Measurements from ENCODE around the gene AAMP. TPM values are rescaled to one million over a fixed set of nuclear protein-coding genes. Genes with fewer than 3 reads are reported as not detected.

The AAMP gene, protein sequence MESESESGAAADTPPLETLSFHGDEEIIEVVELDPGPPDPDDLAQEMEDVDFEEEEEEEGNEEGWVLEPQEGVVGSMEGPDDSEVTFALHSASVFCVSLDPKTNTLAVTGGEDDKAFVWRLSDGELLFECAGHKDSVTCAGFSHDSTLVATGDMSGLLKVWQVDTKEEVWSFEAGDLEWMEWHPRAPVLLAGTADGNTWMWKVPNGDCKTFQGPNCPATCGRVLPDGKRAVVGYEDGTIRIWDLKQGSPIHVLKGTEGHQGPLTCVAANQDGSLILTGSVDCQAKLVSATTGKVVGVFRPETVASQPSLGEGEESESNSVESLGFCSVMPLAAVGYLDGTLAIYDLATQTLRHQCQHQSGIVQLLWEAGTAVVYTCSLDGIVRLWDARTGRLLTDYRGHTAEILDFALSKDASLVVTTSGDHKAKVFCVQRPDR
- total RNA-seq: 82.0 TPM

GRCh38 chr2:218269900-218270720 lies at the start of gene AAMP, which contains the start of gene PNKD:
AAMP (minus strand) TSS chr2:218270137; CDS start chr2:218270086, 51 bp downstream.
PNKD (plus strand) TSS chr2:218270519; CDS start chr2:218270536, 17 bp downstream.

DNA sequence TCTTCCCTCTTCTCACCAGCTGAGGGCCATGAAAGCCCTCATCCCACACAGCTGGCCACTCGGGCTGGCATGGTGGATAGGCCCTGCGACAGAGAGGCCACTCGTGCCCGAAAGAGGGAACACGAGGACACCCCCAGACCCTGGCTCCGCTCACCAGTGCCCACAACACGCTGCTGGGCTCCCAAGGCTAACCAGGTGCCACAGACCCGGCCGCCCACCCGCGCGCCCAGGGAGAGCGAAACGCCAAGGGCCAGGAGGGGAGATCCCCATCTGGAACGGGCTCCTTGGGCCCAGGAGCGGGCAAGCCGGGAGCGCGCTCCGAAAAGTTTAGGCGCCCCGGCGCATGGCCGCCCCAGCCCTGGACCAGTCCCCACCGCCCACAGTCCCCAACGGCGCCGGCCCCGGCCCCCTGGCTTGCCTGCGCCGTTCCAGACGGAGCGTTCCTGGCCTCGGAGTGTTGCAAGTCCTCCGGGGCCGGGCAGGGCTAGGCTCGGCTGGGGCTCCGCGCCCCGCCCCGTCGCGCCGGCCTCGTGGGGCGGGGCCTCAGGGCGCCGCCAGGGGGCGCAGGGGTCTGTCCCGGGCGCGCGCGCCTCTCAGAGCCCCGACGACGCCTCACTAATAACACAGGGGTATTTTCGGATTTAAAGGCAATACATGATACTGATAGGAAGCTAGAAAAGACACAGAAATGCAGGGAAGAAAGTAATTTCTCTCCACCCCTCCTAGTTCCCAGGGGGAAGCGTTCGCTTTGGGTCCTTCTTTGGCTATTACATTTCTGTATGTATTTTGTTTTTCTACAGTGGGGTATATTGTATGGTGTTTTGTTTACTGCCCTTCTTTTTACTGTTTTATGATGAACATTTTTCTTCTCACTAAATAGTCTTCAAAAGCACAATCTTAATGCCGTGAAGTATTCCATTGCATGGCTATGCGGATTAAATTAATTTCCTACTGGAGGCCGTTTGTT lies 22.4 kb upstream of the AAMP start, which contains the start of gene TMBIM1:
TMBIM1 (minus strand) TSS at position 456 of the 967 bp plus-strand sequence. CDS start 10,362 bp downstream, outside the sequence.

DNA sequence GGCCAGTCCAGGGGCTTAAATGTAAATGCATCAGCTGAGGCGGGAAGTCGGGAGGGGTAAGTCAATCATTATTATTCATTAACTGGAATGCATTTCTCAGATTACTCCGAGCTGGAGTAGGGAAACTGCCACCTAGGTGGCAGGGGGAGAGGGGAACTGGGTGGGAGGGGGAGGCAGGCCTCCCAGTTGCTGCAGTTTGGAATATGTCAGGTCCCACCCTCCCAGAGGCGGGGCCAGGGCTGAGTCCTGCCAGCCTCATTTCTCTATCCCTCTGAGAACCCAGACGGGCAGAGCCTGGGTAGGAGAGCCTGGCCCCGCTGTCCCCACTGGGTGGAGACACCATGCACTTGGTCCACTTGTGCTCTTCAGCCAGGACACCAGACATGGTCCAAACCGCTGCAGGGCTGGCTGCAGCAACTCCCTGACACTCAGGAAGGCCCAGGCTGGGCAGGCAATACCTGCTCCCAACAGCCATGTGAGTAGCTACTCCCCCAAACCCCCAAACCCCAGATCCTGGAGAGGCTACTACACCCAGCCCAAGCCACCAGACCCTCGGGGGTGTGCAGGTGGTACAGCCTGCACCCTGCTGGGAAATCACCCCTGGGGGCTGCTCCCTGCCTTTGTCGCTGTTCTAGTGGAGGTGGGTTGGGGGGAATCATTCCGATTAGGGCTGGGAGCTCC lies 9.1 kb downstream of the AAMP start, which contains the start of gene GPBAR1:
GPBAR1 (plus strand) TSS at position 274 of the 681 bp plus-strand sequence. CDS start 1,710 bp downstream, outside the sequence.

DNA sequence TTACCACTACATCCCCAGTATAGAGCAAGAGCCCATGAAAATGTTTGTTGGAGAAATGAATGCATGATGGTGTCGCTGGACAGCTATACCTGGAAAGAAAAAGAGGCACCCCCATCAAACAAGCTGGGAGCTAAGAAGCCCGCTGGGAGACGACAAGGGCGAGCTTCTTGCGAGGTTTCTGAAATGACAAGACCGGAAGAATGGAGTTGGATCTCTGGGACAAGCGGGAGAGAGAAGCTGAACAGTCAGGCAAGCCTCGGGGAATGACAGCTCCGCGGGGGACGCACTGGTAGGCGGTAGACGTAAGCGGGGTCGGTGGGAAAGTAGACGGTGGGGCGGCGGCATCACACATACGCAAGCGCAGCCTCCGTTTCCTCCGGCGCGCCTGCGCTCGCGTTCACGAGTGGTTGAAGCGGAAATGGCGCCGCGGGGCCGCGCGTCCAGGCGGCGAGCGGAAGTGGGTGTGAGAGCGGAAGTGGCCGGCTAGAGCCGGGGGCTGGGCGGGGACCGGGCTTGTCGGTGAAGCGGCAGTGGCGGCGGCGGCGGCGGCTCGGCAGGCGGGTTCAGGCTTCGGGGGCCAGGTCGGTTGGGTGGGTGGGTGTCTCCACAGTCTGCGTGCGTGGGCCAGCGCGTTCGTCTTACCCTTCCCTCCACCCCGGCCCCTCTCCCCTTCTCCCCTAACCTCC lies 53.1 kb downstream of the AAMP start, which contains the start of gene ARPC2:
ARPC2 (plus strand) TSS at position 516 of the 686 bp plus-strand sequence. CDS start 282 bp downstream, outside the sequence.

Other genes starting within 250 kb of the AAMP start
- not detected for gene RUFY4, start 200.9 kb downstream of the AAMP start, total RNA-seq
- gene CXCR2, start 144.1 kb downstream of the AAMP start, total RNA-seq: not detected
- 0.31 TPM for gene CXCR1, start 103.2 kb downstream of the AAMP start, total RNA-seq
- 153 TPM for gene ARPC2, start 52.9 kb downstream of the AAMP start, total RNA-seq
- gene GPBAR1, start 9.1 kb downstream of the AAMP start, total RNA-seq: not detected
- 14.4 TPM for gene PNKD, start 382 bp upstream of the AAMP start, total RNA-seq
- 8.5 TPM for gene TMBIM1, start 22.4 kb upstream of the AAMP start, total RNA-seq
- gene CATIP, start 86.7 kb upstream of the AAMP start, total RNA-seq: 2.5 TPM
- 3.8 TPM for gene SLC11A1, start 112.1 kb upstream of the AAMP start, total RNA-seq
- 11.9 TPM for gene CTDSP1, start 129.7 kb upstream of the AAMP start, total RNA-seq
- gene VIL1, start 149.0 kb upstream of the AAMP start, total RNA-seq: not detected

Data from parietal lobe (tissue), 1 donor.